Stimulated activated CD4-positive, alpha-beta T cell treated with anti-CD3 and anti-CD28 coated beads, TNF-alpha, amount 100 ng/mL, for 24 hours (primary cell): ENCODE measurements around the gene OR10G6.
"Not testable (repeated sequence)": the region's sequence is repeated elsewhere in the genome, so short reads cannot be mapped to it uniquely, and the experiment has no call there.

Experiments used
- DNase-seq, 3 experiments: peaks; one replicate each; pipeline ENCODE4 v3.0.0-alpha.2; 2020; ENCODE audit warnings: low read depth in 3 of 3

The OR10G6 gene

GRCh38 chr11:123995119-123995518, at the start of gene OR10G6:
Gene OR10G6 (minus strand): TSS chr11:123995161. CDS start chr11:123995161, 0 bp downstream.
- DNase-seq, result no peak

- no peak for DNase-seq
Measured at GRCh38 chr11:124043420-124043819, 48.5 kb upstream of the OR10G6 start.

- DNase-seq, result no peak
Measured at GRCh38 chr11:124041254-124041653, 46.3 kb upstream of the OR10G6 start, which contains the start of gene OR10G7. Gene OR10G7 (minus strand): TSS chr11:124041325. CDS start chr11:124039001, 2,324 bp downstream.

GRCh38 chr11:124039557-124039956, 44.6 kb upstream of the OR10G6 start:
- no peak for DNase-seq

GRCh38 chr11:124036666-124037065, 41.7 kb upstream of the OR10G6 start:
- DNase-seq, result no peak

GRCh38 chr11:124026498-124026897, 31.5 kb upstream of the OR10G6 start, which contains the start of gene OR10G8:
Gene OR10G8 (plus strand): TSS chr11:124026798. CDS start chr11:124029623, 2,825 bp downstream.
- no peak for DNase-seq

- DNase-seq, result not testable (repeated sequence)
Measured at GRCh38 chr11:124015837-124016236, 20.9 kb upstream of the OR10G6 start.

GRCh38 chr11:124012697-124013096, 17.7 kb upstream of the OR10G6 start, which contains the start of gene OR10G4:
Gene OR10G4 (plus strand): TSS chr11:124012997. CDS start chr11:124015575, 2,578 bp downstream.
- no peak for DNase-seq

GRCh38 chr11:123979311-123979710, 15.7 kb downstream of the OR10G6 start:
- no peak for DNase-seq

- DNase-seq, result no peak
Measured at GRCh38 chr11:123977731-123978347, 17.1 kb downstream of the OR10G6 start, which contains the start of gene OR10S1. Gene OR10S1 (minus strand): TSS chr11:123977781. CDS start chr11:123977664, 117 bp downstream.

GRCh38 chr11:123976770-123977560, 18.0 kb downstream of the OR10G6 start:
- no peak for DNase-seq

- DNase-seq, result no peak
Measured at GRCh38 chr11:123973816-123974215, 21.1 kb downstream of the OR10G6 start.

GRCh38 chr11:123956752-123957151, 38.2 kb downstream of the OR10G6 start:
- no peak for DNase-seq

GRCh38 chr11:123945132-123945531, 49.8 kb downstream of the OR10G6 start:
- DNase-seq, result no peak
